ENCODE measurements around the gene CDHR2.

Gene CDHR2

DNA sequence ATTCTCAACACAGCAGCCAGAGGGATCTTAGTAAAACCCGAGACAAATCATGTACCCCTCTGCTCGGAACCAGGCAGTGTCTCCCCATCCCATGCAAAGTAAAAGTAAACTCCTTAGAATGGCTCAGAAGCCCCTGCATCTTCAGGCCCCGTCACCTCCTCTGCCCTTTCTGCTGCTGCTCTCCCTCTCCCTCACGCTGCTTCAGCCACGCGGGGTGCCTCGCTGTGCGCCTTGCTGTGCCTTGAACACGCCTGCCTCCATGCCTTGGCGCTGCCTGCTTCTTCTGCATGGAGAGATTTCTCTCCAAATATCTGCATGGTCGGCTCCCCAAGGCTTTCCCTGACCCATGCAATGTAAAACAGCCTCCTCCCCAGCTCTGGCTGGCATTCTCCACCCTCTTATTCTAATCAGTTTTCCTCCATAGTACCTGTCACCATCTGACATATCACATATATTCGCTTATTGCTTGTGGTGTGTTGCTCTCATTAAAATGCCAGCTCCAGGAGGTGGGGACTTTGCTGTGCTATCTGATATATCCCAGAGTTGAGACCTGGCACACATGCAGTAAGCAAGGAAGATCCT is 52.9 kb downstream of the CDHR2 start:
- no peak for FAIRE-seq

DNA sequence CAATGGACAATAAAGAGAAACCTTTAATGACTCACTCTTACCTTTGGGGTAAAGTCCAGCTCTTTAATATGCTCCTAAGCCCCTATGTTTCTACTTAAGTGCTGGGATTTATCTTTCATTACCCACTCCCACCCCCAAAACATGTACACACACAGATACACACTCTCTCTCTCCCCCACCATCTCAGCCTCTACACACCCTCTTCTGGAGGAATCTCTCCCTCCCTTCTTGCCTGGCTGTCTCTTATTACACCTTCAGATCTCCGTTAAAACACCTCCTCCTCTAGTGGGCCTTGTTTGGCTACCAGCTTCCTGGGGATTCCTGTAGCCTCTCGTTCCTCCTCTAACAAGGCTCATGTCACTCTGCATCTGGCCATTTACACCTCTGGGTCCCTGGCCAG is 53.9 kb downstream of the CDHR2 start:
- no peak for FAIRE-seq

DNA sequence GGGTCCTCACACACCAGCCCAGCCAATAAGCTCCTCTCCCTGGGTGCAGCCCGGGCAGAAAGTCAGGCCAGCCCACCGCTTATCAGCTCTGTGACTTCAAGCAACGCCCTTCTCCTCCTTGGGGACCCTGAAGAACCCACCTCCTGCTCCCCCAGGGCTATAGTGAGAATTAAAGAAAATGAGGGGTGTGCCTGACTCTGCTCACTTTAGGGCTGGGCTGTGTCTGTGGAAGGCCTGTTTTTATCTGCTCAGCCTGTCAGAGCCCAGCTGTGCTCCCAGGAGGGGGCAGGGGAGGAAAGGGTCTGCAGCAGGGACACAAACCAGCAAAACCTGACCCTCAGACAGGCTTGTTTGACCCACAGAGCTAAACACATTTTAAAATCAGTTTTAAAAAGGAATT is 56.9 kb downstream of the CDHR2 start:
- no peak for FAIRE-seq

- FAIRE-seq = no peak
These were observed 57.7 kb downstream of the CDHR2 start for GRCh38 chr5:176606875-176607274.

DNA sequence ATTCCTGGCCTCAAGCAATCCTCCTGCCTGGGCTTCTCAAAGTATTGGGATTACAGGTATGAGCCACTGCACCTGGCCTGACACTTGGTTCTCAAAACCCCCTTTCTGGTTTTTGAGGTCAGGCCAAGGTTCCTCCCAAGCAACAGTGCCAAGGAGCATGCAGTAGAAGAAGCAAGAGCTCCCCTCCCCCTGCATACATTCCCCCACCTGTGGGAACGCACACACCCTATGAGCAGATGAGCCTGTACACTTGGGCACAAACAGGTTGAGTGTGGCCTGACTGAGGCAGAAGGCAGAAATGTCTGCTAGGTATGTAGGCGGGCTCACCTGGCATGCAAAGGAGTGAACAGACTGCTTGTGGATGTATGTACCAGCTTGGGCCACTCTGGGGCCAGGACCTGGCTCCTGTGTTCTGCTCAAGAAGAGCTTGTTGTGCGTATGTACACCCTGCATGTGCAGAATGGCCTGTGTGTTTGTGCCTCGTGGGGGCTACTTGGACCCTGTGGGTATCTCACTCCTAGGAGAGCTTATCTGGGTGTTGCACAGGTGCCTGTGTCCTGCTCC is 59.1 kb downstream of the CDHR2 start:
- FAIRE-seq = no peak

DNA sequence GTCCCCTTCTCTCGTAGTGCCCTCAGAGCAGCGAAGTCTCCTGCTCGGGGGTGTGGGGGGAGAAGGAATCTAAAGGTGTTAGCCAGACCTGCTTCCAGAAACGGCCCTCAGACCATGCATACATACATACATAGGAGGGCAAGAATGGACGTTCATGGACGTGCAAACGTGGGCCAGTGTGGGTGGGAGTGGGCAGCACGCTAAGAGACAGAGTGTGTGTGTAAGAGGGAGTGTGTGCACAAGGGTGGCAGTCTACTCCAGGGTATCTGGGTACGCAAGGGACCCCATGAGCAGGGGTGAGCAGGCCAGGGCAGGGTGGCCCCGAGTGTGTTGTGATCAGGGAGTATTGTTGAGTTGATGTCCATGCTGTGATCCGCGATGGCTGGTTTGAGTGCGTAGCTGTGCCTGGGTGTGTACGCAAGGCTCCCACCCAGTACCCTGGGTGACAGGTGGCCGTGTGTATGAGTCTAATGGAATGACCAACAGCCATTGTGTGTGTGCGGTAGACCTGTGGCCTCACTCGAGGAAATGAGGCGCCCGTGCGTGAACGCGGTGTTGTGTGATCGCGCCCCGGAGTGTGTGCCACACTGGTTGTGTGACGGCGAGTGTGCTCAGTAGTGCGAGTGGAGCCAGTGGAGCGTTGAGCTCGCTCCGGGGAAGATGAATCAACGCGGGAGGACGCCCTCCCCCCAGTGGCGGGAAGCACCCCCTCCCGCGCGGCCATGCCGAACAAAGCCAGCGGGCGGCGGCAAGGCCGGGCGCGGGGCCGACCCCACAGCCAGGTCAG is 60.0 kb downstream of the CDHR2 start:
- FAIRE-seq = no peak

DNA sequence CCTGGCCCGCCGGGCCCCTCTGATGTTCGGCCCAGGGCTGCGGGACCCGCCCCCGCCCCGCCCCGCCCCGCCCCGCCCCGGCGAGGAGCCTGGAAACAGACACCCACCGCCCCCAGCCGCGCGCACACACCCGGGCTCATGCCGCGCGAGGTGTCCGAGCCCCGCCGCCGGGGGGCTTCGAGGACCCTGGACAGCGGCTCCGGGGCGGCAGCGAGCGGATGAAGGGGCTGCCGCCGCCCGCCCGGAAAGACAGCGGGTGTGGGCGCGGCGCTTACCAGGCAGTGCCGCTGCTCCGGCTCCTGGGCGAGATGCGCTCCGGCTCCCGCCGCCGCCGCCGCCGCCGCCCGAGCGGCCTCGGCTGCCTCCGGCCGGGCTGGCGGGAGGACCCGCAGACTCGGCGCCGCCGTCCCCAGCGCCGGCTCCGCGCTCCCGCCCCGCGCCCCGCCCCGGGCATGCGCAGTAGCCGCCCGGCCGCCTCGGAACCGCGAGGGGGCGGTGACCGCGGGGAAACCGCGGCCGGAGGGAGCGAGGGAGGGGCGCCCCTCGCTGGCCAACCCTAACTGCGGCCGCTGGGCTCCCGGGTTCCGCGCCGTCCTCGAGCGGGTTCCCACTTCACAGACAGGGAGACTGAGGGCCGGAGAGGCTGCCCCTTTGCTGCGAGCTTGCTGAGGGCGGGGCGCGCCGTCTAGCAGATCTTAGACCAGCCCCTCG is 60.7 kb downstream of the CDHR2 start, which contains the start of gene GPRIN1:
GPRIN1 (minus strand) TSS at position 433 of the 711 bp plus-strand sequence. CDS start 10,322 bp downstream, outside the sequence.
- FAIRE-seq = no peak

DNA sequence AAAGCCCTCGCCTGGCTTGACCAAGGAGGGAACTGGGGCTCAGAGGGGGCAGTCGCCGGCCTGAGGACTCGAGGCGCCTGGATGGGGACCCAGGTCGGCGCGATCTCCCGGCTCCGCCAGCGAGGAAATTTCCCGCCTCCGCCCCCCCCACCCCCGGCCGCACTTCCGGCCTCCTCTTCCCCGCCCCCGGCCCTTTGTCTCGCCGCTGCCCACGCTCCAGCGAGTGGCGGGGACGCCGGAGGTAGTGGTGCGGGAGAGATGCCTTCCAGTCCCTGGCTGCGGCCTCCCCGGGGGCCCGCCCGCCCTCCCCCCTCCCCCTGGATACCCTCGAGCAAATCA is 61.3 kb downstream of the CDHR2 start:
- no peak for FAIRE-seq

DNA sequence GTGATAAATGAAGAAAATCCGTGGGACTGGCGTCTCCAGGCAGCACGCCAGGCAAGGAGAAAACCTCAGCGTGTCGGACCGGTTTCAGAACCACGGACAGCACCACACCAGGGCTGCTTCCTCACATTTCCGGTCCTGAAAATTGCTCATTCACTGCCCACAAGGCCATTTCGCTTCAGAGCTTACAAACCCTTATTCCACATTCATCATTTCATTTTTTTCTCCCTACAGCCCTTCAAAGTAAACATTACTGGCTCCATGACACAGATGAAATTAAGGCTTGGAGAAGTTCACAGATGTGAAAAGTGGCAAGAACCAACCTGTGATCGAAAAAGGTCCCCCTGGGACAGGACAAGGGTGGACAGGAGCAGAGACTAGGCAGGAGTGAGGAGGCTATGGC is 62.3 kb downstream of the CDHR2 start:
- no peak for FAIRE-seq

- FAIRE-seq = no peak
These were observed 62.9 kb downstream of the CDHR2 start for GRCh38 chr5:176612008-176612407.

DNA sequence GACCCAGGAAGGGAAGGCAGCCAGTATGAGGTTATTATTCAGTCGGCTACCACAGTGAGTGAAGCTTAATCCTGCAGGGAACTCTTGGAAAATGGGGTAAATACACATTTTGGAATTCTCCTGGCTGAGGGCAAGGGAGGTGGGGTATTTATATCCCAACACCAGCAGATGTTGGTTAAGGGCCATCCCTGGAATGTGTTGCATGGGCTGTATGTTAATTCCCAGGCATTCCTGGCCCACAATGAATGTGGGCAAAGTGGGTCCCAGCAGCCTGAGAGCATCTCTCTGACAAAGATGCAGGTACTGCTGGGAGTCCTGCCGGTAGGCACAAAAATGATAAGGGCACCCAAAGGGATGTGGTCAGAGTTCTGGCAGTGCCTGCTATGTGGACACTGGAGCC is 63.7 kb downstream of the CDHR2 start:
- FAIRE-seq = no peak

- no peak for FAIRE-seq
These were observed 65.8 kb downstream of the CDHR2 start for GRCh38 chr5:176614805-176615478.

GRCh38 chr5:176616511-176616910 is 67.4 kb downstream of the CDHR2 start:
- no peak for FAIRE-seq

DNA sequence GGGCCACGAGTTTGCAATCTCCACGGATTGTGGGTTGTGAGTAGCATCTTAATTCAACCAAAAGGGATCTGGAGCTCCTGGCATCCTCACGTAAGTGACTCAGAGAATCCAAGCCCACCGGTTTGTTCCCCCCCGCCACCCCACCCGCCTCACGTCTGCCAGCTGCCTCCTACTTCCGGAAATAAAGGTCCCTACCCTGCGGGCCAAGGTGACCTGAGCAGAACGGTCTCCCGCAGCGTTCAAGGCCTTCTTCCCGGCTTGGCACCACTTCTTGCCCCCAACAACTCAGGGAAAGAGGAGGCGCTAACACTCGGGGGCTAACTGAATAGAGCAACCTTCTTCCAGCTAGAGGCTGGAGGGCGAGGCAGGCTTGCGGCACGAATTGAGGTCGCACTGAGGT is 69.6 kb downstream of the CDHR2 start:
- FAIRE-seq = no peak

DNA sequence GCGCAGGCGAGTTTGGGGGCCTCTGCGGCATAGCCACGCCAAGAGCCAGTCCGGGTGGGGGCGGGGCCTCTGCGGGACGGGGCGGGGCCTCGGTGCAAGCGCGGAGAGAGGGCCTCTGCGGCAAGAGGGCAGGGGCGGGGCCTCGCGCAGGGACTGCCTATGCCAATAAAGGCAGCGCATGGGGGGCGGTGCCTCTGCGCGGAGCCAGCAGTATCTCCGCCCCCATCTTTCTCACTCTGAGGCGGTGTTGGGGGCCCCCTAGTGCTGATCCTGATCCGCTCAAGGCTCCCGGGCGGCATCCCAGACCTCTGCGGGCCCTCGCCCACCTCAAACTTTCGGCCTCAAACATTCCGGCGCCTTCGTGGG is 70.0 kb downstream of the CDHR2 start:
- FAIRE-seq = no peak

- FAIRE-seq = no peak
These were observed 70.6 kb downstream of the CDHR2 start for GRCh38 chr5:176619569-176620332.

- no peak for FAIRE-seq
These were observed 71.3 kb downstream of the CDHR2 start for GRCh38 chr5:176620333-176620981.

- no peak for FAIRE-seq
These were observed 72.5 kb downstream of the CDHR2 start for GRCh38 chr5:176621661-176622079.

GRCh38 chr5:176624142-176624541 is 75.0 kb downstream of the CDHR2 start:
- no peak for FAIRE-seq

DNA sequence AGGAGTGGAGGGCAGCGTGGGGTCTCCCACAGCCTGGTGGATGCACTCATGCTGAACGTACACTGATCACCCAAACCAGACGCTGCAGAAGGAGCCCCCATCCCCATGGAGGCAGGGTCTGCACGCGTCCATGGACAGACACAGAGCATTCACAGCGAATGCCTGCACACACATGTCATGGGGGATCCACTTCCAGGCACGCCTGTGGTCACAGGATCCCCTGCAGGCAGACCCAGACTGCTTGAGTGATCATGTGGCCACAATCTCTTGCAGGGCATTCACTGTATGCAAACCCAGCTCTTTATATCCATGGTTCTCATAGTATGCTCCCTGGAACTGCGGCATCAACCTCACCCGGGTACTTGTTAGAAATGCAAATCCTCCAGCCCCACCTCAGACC is 75.8 kb downstream of the CDHR2 start:
- no peak for FAIRE-seq

- FAIRE-seq = no peak
These were observed 76.4 kb downstream of the CDHR2 start for GRCh38 chr5:176625512-176625911.
